BLaER1 treated with 17β-estradiol and CSF1 and Interleukin-3, amounts not matched to agents 10 nM and 100 nM (cell line): ENCODE measurements around the gene SLC6A9.

Source experiments
- H3K27ac ChIP-seq, 11 experiments: shearing (Covaris generic); formaldehyde crosslinking; 2 replicates each; pipeline ENCODE4 v1.8.1; 2022
- H3K27me3 ChIP-seq, 11 experiments: shearing (Covaris generic); formaldehyde crosslinking; 2 replicates each; pipeline ENCODE4 v1.8.1; 2022
- H3K36me3 ChIP-seq, 11 experiments: shearing (Covaris generic); formaldehyde crosslinking; 2 replicates each; pipeline ENCODE4 v1.8.1; 2022
- H3K4me1 ChIP-seq, 10 experiments: shearing (Covaris generic); formaldehyde crosslinking; 2 replicates each; pipeline ENCODE4 v1.8.1; 2022
- H3K4me2 ChIP-seq, 11 experiments: shearing (Covaris generic); formaldehyde crosslinking; 2 replicates each; pipeline ENCODE4 v1.8.1; 2022
- H3K4me3 ChIP-seq, 10 experiments: shearing (Covaris generic); formaldehyde crosslinking; 2 replicates each; pipeline ENCODE4 v1.8.1; 2022
- H3K9ac ChIP-seq, 11 experiments: shearing (Covaris generic); formaldehyde crosslinking; 2 replicates each; pipeline ENCODE4 v1.8.1; 2022
- H3K9me3 ChIP-seq, 11 experiments: shearing (Covaris generic); formaldehyde crosslinking; replicated peaks in 1 of 11; 2 replicates each; pipeline ENCODE4 v1.8.1; 2022
- H4K20me1 ChIP-seq, 11 experiments: shearing (Covaris generic); formaldehyde crosslinking; 2 replicates each; pipeline ENCODE4 v1.8.1; 2022
- Cebpa-rat ChIP-seq, 11 experiments: shearing (Covaris generic); IDR thresholded peaks; 2 replicates each; pipeline ENCODE4 v1.8.1; 2022

Gene SLC6A9

DNA sequence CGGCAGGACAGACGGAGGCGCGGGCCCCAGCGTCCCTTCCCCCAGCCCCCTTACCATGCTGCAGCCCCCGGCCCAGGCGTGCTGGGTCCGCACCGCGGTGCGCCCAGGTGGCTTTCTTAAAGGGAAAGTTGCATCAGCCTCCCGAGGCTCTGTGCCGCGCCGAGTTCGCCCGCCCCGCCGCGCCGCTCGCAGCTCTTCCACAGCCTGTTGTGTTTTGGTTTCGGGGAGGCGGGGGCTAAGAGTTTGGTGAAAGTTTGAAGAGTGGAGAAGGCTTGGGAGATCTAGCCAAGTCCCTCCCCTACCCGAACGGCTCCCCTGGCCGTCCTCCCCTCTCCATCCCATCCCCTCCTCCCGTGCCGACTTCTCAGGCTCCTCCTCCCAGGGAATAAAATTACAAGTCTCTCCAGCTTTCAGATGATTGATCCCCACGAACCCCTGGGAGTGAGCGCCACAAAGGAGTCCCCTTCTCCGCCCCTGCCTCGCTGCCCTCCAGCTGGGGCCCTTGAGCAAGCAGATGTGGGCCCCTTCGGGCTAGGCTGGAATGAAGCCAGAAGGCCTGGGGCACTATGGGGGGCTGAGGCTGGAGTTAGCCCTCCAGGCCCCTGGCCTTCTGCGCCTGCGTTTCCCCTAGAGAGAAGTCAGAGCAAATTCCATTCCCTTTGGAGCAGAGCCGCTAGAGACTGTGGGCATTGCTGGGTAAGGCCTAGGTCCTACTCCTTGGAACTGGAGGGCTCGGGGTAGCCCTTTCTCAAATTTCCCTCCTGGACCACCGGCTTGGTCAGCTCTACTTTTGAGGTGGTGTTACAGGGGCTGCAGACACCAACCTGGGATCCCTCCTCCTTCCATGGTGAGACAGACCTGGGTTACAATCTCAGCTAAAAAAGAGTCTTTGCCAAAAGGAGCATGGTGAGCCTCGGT is at the start of gene SLC6A9:
Gene SLC6A9 (minus strand): TSS at position 211 of the 918 bp plus-strand sequence. CDS start 7,185 bp downstream, outside the sequence.
- H3K4me2 ChIP-seq, result peak within 1 kb of the TSS; percentile 95 to 100 (median 97)
- H3K27me3 ChIP-seq, result peaks cover 10 to 22% (median 16%) of the 10 kb centered on the region in 11 experiments
- H3K36me3 ChIP-seq, result no peaks in the 10 kb centered on the region
- peak within 1 kb of the TSS; percentile 75 to 87 (median 80) for H3K4me3 ChIP-seq
- TF ChIP-seq Cebpa-rat (IDR thresholded peaks at IDR 0.05), result 0 out of 22 replicates have a peak, but pooled peaks of 1 of the 11 experiments have one; percentile 7
- H3K4me1 ChIP-seq, result peaks cover 10 to 48% (median 30%) of the 10 kb centered on the region in 10 experiments
- no peaks in the 10 kb centered on the region for H3K9me3 ChIP-seq
- H3K27ac ChIP-seq, result peak within 1 kb of the TSS in 10 of 11 experiments; percentile 75 to 96 (median 88); a peak in 19 of 22 replicates
- peak within 1 kb of the TSS; percentile 79 to 96 (median 83) for H3K9ac ChIP-seq
- peaks cover 0 to 6% (median 0%) of the 10 kb centered on the region in 11 experiments; a peak in 2 of 22 replicates for H4K20me1 ChIP-seq

DNA sequence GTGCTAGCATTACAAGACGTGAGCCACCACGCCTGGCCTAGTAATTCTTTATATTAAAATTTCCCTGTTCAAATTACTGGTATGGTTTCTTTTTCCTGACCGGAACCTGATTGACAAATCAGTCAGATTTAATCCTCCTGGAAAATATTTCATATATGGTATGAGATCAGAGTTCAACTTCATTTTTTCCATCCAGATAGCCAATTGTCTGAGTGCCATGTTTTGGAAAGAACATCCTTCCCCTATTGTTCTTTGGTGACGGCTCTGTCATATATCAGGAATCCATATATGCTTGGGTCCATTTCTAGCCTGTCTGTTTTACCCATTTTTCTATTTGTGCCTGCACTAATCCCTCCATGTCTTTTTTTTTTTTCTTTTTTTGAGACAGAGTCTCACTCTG is 48.3 kb upstream of the SLC6A9 start:
- peaks cover 0 to 6% (median 3%) of the 10 kb centered on the region in 10 experiments; a peak in 6 of 20 replicates for H3K4me1 ChIP-seq
- no peak overlapping the region for H3K4me2 ChIP-seq
- H3K27me3 ChIP-seq, result no peaks in the 10 kb centered on the region
- TF ChIP-seq Cebpa-rat (IDR thresholded peaks at IDR 0.05), result no peak
- H4K20me1 ChIP-seq, result no peaks in the 10 kb centered on the region
- H3K9me3 ChIP-seq, result no peaks in the 10 kb centered on the region
- no peaks in the 10 kb centered on the region for H3K36me3 ChIP-seq
- H3K4me3 ChIP-seq, result no peak overlapping the region
- H3K27ac ChIP-seq, result no peak overlapping the region
- no peak overlapping the region for H3K9ac ChIP-seq

DNA sequence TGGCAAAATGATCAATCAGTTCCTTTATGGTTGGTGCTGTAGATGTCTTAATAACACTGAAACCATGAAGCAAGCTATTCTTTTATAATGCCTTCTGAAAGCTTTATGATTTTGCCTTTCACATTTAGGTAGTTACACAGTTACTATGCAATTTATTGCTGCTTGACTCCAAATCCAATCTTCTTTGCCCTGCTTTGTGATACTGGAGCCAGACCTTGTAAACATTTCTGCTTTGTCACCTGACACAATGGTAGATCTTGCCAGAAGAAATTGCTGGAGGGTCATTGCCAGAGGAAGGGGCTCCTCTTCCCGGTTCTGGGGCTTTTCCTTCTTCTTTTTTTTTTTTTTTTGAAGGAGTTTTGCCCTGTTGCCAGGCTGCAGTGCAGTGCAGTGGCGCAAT is 46.8 kb upstream of the SLC6A9 start:
- Histone ChIP-seq H3K36me3 (no peaks in the 10 kb centered on the region), H3K27me3 (no peaks in the 10 kb centered on the region), H3K9me3 (no peaks in the 10 kb centered on the region), H3K4me1 (peaks cover 10 to 18% (median 17%) of the 10 kb centered on the region in 10 experiments), H3K4me2 (no peak overlapping the region), H3K9ac (no peak overlapping the region), H3K27ac (no peak overlapping the region), H3K4me3 (no peak overlapping the region), H4K20me1 (no peaks in the 10 kb centered on the region)
- TF ChIP-seq Cebpa-rat (IDR thresholded peaks at IDR 0.05), result no peak

DNA sequence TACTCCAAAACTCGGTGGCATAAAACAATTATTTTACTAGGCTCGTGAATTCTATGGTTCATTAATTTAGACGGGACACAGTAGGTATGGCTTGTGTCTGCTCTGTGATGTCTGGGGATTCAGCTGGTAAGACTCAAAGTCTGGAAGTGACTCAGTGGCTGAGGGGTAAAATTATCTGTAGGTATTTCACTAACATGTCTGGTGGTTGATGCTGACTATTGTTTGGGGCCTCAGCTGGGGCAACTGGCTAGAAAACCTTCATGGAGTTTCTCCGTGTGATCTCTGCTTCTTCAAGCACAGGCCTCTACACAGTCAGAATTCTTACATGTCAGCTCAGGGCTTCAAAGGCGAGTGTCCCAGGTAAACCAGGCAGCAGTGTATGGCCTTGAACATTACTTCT is 46.2 kb upstream of the SLC6A9 start:
- Histone ChIP-seq H3K27ac (no peak overlapping the region), H3K4me2 (no peak overlapping the region), H4K20me1 (no peaks in the 10 kb centered on the region), H3K9me3 (no peaks in the 10 kb centered on the region), H3K36me3 (no peaks in the 10 kb centered on the region), H3K9ac (no peak overlapping the region), H3K4me3 (no peak overlapping the region), H3K27me3 (no peaks in the 10 kb centered on the region), H3K4me1 (peaks cover 16 to 25% (median 22%) of the 10 kb centered on the region in 10 experiments)
- no peak for TF ChIP-seq Cebpa-rat (IDR thresholded peaks at IDR 0.05)

DNA sequence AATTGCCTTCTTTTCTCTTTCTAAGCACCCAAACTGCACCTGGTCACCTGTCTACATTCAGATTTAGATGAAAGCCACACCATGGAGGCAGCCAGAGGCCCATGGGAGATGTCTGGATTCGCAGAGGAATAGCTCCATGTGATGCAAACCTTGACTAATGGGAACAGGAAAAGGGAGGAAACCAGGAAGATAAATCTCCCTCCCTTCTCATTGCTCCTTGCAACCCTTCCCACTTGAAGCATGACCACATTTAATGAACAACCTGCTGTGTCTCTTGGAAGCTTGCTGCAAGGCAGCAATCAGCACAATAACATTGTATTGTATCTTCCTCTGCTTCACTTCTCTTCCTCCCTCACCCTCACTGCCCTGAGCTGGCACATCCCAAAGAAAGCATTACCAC is 44.8 kb upstream of the SLC6A9 start:
- Histone ChIP-seq H3K4me3 (no peak overlapping the region), H3K4me1 (peaks cover 28 to 39% (median 36%) of the 10 kb centered on the region in 10 experiments), H4K20me1 (no peaks in the 10 kb centered on the region), H3K4me2 (no peak overlapping the region), H3K9ac (no peak overlapping the region), H3K36me3 (no peaks in the 10 kb centered on the region), H3K27ac (no peak overlapping the region), H3K27me3 (no peaks in the 10 kb centered on the region), H3K9me3 (no peaks in the 10 kb centered on the region)
- no peak for TF ChIP-seq Cebpa-rat (IDR thresholded peaks at IDR 0.05)

DNA sequence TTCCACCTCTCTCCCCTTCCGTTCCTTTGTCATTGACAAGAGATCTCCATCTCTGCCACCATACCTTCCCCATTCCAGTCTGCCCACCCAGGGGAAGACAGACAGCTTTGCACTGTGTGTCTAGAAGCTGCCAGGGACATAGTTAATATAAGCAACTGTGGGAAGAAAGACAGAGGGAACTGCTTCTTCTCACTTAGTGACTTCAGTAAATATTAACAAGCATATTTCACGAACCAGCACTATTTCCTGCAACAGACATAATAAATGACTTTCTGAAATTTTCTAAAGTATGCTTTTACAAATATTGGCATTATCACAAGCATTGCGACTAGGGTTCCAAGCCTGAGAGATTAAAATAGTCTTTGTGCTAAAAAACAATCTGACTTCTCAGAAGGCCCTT is 43.2 kb upstream of the SLC6A9 start:
- H3K9ac ChIP-seq, result no peak overlapping the region
- no peaks in the 10 kb centered on the region for H3K36me3 ChIP-seq
- peak overlapping the region in 7 of 11 experiments; percentile 25 to 96 (median 55); a peak in 9 of 22 replicates for H3K4me2 ChIP-seq
- peaks cover 42 to 54% (median 51%) of the 10 kb centered on the region in 10 experiments for H3K4me1 ChIP-seq
- no peak for TF ChIP-seq Cebpa-rat (IDR thresholded peaks at IDR 0.05)
- no peaks in the 10 kb centered on the region for H3K27me3 ChIP-seq
- no peak overlapping the region for H3K4me3 ChIP-seq
- peaks cover 0 to 5% (median 0%) of the 10 kb centered on the region in 11 experiments; a peak in 7 of 22 replicates for H3K9me3 ChIP-seq
- no peaks in the 10 kb centered on the region for H4K20me1 ChIP-seq
- no peak overlapping the region for H3K27ac ChIP-seq

DNA sequence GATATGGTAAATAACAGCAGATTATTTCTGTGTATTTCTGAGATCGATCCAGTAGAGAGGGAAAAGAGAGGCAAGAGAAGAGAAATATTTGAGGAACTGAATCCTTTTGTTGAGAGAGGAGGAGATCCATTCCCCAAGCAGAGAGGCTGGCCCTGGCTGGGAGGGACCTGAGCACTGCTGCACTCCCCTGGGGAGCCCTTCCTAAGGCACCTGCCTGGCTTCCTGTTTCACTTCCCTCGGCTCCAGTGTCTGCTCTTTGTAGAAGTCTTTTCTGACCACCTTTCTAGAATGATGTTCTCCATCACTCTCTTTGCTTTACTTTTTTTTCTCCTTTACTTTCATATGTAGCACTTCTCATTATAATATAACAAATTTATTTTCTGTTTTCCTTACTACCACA is 42.3 kb upstream of the SLC6A9 start:
- peaks cover 0 to 11% (median 0%) of the 10 kb centered on the region in 11 experiments; a peak in 9 of 22 replicates for H3K9me3 ChIP-seq
- H3K27me3 ChIP-seq, result no peaks in the 10 kb centered on the region
- TF ChIP-seq Cebpa-rat (IDR thresholded peaks at IDR 0.05), result no peak
- no peaks in the 10 kb centered on the region for H3K36me3 ChIP-seq
- no peak overlapping the region; a peak in 3 of 22 replicates for H3K27ac ChIP-seq
- H3K9ac ChIP-seq, result no peak overlapping the region
- no peaks in the 10 kb centered on the region for H4K20me1 ChIP-seq
- no peak overlapping the region for H3K4me3 ChIP-seq
- peaks cover 47 to 63% (median 57%) of the 10 kb centered on the region in 10 experiments for H3K4me1 ChIP-seq
- H3K4me2 ChIP-seq, result peak overlapping the region; percentile 50 to 96 (median 55)

DNA sequence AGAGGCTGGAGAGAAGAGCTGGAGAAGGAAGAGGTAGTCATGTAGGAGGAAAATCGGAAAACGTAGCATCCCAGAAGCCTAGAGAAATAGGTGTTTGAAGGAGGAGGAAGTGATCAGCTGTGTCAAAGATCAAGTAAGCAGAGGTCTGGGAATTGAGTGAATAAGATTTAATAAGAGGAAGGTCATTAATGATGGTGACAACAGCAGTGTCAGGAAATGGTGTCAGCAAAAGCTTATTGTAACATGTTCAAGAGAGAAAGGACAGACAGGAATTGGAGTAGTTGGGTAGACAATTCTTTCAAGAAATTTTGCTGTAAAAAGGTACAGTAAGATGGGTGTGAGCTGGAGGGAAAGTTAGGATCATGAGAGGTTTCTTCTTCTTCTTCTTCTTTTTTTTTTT is 41.6 kb upstream of the SLC6A9 start:
- no peak overlapping the region; a peak in 2 of 22 replicates for H3K27ac ChIP-seq
- H3K36me3 ChIP-seq, result no peaks in the 10 kb centered on the region
- peaks cover 0 to 11% (median 0%) of the 10 kb centered on the region in 11 experiments; a peak in 9 of 22 replicates for H3K9me3 ChIP-seq
- no peak for TF ChIP-seq Cebpa-rat (IDR thresholded peaks at IDR 0.05)
- no peaks in the 10 kb centered on the region for H3K27me3 ChIP-seq
- no peaks in the 10 kb centered on the region for H4K20me1 ChIP-seq
- no peak overlapping the region for H3K4me3 ChIP-seq
- peaks cover 54 to 70% (median 64%) of the 10 kb centered on the region in 10 experiments for H3K4me1 ChIP-seq
- peak overlapping the region; percentile 50 to 96 (median 55); a peak in 21 of 22 replicates for H3K4me2 ChIP-seq
- no peak overlapping the region for H3K9ac ChIP-seq

DNA sequence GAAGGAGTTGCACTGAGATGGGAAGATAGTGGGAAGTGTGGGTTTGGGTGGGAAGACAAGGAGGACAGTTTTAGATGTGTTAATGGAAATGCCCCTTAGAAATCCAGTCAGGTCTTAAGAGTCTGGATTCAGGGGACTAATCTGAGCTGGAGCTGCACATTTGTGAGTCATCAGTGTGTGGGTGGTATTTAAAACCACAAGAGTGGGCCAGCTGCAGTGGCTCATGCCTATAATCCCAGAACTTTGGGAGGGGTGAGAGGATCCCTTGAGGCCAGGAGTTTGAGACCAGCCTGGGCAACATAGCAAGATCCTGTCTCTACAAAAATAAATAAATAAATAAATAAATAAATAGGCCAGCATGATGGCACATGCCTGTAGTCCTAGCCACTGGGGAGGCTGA is 40.9 kb upstream of the SLC6A9 start:
- peaks cover 0 to 11% (median 0%) of the 10 kb centered on the region in 11 experiments; a peak in 9 of 22 replicates for H3K9me3 ChIP-seq
- peaks cover 60 to 76% (median 70%) of the 10 kb centered on the region in 10 experiments for H3K4me1 ChIP-seq
- H3K36me3 ChIP-seq, result no peaks in the 10 kb centered on the region
- peak overlapping the region in 10 of 11 experiments; percentile 23 to 96 (median 54); a peak in 20 of 22 replicates for H3K4me2 ChIP-seq
- no peaks in the 10 kb centered on the region for H4K20me1 ChIP-seq
- H3K27ac ChIP-seq, result peak overlapping the region in 4 of 11 experiments; percentile 21 to 30 (median 24); a peak in 3 of 22 replicates
- no peak for TF ChIP-seq Cebpa-rat (IDR thresholded peaks at IDR 0.05)
- no peak overlapping the region for H3K9ac ChIP-seq
- no peak overlapping the region for H3K4me3 ChIP-seq
- H3K27me3 ChIP-seq, result no peaks in the 10 kb centered on the region
